Right lobe of liver (tissue), 6 donors: Measurements from ENCODE around the gene E2F2. TPM values are rescaled to one million over a fixed set of nuclear protein-coding genes. Genes with fewer than 3 reads are reported as not detected.
A peak's percentile ranks its signal among the peaks of the same experiment; 100 is the strongest.

ENCODE experiments used
- ATAC-seq, 4 donors: fragments of 200-7000 bp; cut with Tn5 transposase; one replicate each; pipeline ENCODE4 v1.9.1; 2020; ENCODE audit warnings: mild to moderate bottlenecking in 4 of 4, moderate library complexity in 4 of 4
- DNase-seq, 3 donors: peaks; one replicate each; pipeline ENCODE4 v3.0.0-alpha.2; 2020
- H3K27ac ChIP-seq, 3 donors: fragments of 200-600 bp; one replicate each; pipeline ENCODE4 v1.8.0; 2022
- H3K27me3 ChIP-seq, 2 donors: fragments of 200-600 bp; one replicate each; pipeline ENCODE4 v1.8.0; 2022
- H3K36me3 ChIP-seq, 4 donors: fragments of 200-600 bp; sonication (generic) in 1 of 4; one replicate each; pipeline versions ENCODE4 v1.5.1 to v1.8.0; 2017 to 2022; ENCODE audit warnings: control low read depth in 1 of 4
- H3K4me1 ChIP-seq, 4 donors: fragments of 200-600 bp; sonication (generic) in 1 of 4; one replicate each; pipeline versions ENCODE4 v1.5.1 to v1.8.0; 2017 to 2022; ENCODE audit warnings: control low read depth in 1 of 4
- H3K4me3 ChIP-seq, 3 donors: fragments of 200-600 bp; one replicate each; pipeline ENCODE4 v1.8.0; 2022
- H3K9me3 ChIP-seq, 4 donors: fragments of 200-600 bp; sonication (generic) in 1 of 4; one replicate each; pipeline versions ENCODE4 v1.5.1 to v1.8.0; 2017 to 2022; ENCODE audit warnings: control low read depth in 1 of 4
- POLR2A ChIP-seq: fragments of 450-650 bp; IDR thresholded peaks from one replicate; pipeline ENCODE4 v1.6.1; 2017; ENCODE audit warnings: antibody characterized with exemption, mild to moderate bottlenecking
- WGBS: methylation state at CpG from one replicate; pipeline ENCODE4 v1.1.6; 2018; ENCODE audit warnings: low coverage, low lambda C conversion rate; ENCODE audit not compliant: insufficient coverage; ENCODE audit errors: missing lambda C conversion rate; 5-methylcytosine and 5-hydroxymethylcytosine counted together
- intact Hi-C, 2 donors: fragments of 100-400 bp; cut with DNase I; formaldehyde crosslinking; loops; one replicate each; pipeline versions ENCODE4 v1.11.2 to v1.14.1; 2022
- total RNA-seq, 6 experiments: library from RNA; depleted of rRNA in 2 of 6; stranded (reverse); fragments of >200 nt in 2 of 6; fragmentation: NEBNext Ultra II Directional in 3 of 6; extraction: Animal tissue kit (Norgen Biotek cat#: 25700) in 3 of 6; gene quantifications; one replicate each; pipeline versions ENCODE4 v1.1.0 to v1.2.4, GENCODE V29; 2016 to 2023
- TF ChIP-seq, protein P1 (sequence below), 4 donors: fragments of 200-600 bp in 3 of 4; fragments of 450-650 bp in 1 of 4; IDR thresholded peaks; one replicate each; pipeline versions ENCODE4 v1.5.1 to v1.8.0; 2016 to 2022; ENCODE audit warnings: antibody characterized with exemption in 4 of 4, mild to moderate bottlenecking in 2 of 4
- donor health status: DM: no; HTN: yes; CAD: no.
- donor health status: DM: no; HTN: no; CAD: no.
- donor health status: DM: no; HTN: no; CAD: no.
- donor health status: DM: no; HTN: yes; CAD: no.
- donor health status: DM: no; HTN: yes; CAD: no.

The E2F2 gene
- total RNA-seq, 6 experiments from 2014 or later: 0.18 to 1.2 (median 0.70) TPM

DNA sequence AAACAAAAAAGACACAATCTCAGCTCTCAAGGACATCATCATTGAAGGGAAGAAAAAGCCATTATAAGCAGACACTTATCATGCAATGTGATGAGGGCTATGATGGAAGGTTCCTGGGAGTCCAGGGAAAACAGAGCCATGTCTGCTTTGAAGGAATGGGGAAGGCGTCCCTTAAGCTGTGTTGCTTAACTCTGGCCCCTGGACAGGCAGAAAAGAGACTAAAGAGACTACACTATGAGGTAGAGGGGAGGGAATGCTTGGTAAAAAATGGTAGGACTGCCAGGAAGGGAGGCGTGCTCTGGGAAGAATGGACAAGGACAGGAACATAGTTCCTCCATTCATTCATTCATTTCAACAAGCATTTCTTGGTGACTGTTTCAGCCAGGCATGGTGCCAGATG, 68.3 kb downstream of the E2F2 start:
- Histone ChIP-seq H3K27me3 (no peaks in the 10 kb centered on the region), H3K27ac (no peak overlapping the region), H3K4me1 (peaks cover 0 to 19% (median 2%) of the 10 kb centered on the region in 4 donors), H3K4me3 (no peak overlapping the region), H3K9me3 (no peaks in the 10 kb centered on the region), H3K36me3 (no peaks in the 10 kb centered on the region)
- ATAC-seq (no peak), DNase-seq (no peak)
- 83% methylated on average over 1 of the region's 2 CpGs for WGBS
- intact Hi-C loops: no loop called here
- TF ChIP-seq POLR2A: no peak
- TF ChIP-seq, protein P1, sequence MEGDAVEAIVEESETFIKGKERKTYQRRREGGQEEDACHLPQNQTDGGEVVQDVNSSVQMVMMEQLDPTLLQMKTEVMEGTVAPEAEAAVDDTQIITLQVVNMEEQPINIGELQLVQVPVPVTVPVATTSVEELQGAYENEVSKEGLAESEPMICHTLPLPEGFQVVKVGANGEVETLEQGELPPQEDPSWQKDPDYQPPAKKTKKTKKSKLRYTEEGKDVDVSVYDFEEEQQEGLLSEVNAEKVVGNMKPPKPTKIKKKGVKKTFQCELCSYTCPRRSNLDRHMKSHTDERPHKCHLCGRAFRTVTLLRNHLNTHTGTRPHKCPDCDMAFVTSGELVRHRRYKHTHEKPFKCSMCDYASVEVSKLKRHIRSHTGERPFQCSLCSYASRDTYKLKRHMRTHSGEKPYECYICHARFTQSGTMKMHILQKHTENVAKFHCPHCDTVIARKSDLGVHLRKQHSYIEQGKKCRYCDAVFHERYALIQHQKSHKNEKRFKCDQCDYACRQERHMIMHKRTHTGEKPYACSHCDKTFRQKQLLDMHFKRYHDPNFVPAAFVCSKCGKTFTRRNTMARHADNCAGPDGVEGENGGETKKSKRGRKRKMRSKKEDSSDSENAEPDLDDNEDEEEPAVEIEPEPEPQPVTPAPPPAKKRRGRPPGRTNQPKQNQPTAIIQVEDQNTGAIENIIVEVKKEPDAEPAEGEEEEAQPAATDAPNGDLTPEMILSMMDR (IDR thresholded peaks at IDR 0.05): no peak

DNA sequence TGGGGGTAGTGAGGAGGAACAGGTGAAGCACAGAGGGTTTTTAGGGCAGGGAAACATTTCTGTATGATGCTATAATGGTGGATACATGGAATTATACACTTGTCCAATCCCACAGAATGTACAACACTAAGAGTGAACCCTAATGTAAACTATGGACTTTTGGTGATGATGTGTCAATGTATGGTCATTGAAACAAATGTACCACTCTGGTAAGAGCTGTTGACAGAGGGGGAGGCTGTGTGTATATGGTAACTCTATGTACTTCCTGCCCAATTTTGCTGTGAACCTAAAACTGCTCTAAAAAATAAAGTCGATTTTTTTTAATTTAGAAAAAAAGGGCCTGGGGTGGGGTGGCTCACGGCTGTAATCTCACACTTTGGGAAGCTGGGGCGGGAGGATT, 70.0 kb downstream of the E2F2 start:
- 62% methylated on average over 2 of the region's 3 CpGs for WGBS
- no peak for DNase-seq
- intact Hi-C loops: no loop called here

DNA sequence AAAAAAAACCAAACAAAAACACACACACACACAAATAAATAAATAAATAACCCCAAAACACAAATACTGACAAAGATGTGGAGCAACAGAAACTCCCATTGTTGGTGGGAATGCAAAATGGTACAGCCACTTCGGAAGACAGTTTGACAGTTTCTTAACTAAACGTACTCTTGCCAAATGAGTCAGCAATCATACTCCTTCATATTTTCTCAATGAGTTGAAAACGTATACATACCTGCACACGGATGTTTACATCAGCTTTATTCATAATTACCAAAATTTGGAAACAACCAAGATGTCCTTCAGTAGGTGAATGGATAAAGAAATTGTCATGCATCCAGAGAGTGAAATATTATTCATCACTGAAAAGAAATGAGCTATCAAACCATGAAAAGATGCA, 70.5 kb downstream of the E2F2 start:
- TF ChIP-seq, protein P1 (IDR thresholded peaks at IDR 0.05): no peak
- TF ChIP-seq POLR2A: no peak
- Histone ChIP-seq H3K9me3 (no peaks in the 10 kb centered on the region), H3K27ac (no peak overlapping the region), H3K4me1 (peaks cover 0 to 40% (median 12%) of the 10 kb centered on the region in 4 donors), H3K27me3 (no peaks in the 10 kb centered on the region), H3K36me3 (no peaks in the 10 kb centered on the region), H3K4me3 (no peak overlapping the region)
- 96% methylated on average over 4 of the region's 4 CpGs for WGBS
- ATAC-seq (no peak), DNase-seq (no peak)
- intact Hi-C loops: no loop called here

More for the DNA sequence above, 70.0 kb downstream of the E2F2 start:
- no peak for ATAC-seq
- no peaks in the 10 kb centered on the region for H3K27me3 ChIP-seq
- peaks cover 0 to 35% (median 10%) of the 10 kb centered on the region in 4 donors for H3K4me1 ChIP-seq
- no peak for TF ChIP-seq POLR2A
- TF ChIP-seq, protein P1 (IDR thresholded peaks at IDR 0.05): no peak
- no peaks in the 10 kb centered on the region for H3K9me3 ChIP-seq
- H3K27ac ChIP-seq: no peak overlapping the region
- no peak overlapping the region for H3K4me3 ChIP-seq
- H3K36me3 ChIP-seq: no peaks in the 10 kb centered on the region

DNA sequence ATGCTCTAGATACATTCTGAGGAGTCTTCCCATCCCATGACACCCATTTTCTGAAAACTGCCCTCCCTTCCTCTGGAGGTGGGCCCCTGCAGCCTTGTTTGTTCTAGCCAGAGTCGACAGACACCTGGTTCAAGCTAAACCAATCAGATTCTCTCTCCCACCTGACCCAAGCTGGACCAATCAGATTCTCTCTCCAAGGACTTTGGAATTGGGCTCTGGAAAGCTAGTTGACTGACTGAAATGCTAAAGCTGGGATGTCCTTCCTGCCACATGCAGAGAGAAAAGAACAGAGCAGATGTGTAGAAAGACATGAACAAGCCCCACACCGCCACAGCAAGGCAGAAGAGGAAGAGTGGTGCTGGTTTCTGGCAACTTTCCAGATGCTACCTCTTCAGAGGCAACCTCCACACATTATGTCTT, 71.7 kb downstream of the E2F2 start:
- no peaks in the 10 kb centered on the region for H3K27me3 ChIP-seq
- H3K27ac ChIP-seq: peak overlapping the region in 1 of 3 donors; percentile 68
- no peaks in the 10 kb centered on the region for H3K9me3 ChIP-seq
- no peaks in the 10 kb centered on the region for H3K36me3 ChIP-seq
- TF ChIP-seq POLR2A: peak; percentile 12
- TF ChIP-seq, protein P1 (IDR thresholded peaks at IDR 0.05): no peak
- no peak overlapping the region for H3K4me3 ChIP-seq
- intact Hi-C loops: no loop called here
- peaks cover 0 to 42% (median 12%) of the 10 kb centered on the region in 4 donors for H3K4me1 ChIP-seq
- no CpG with 5 or more reads among the region's 2 CpGs for WGBS
- DNase-seq (no peak), ATAC-seq (peak in 2 of 4 donors; percentile 31 to 60)

Other genes with a start within 250 kb of the E2F2 start
- 10 to 100 TPM; 27.5 to 44.2 (median 32.0) TPM for gene HNRNPR, start 186.9 kb downstream of the E2F2 start, total RNA-seq
- 1 to 10 TPM; 2.8 to 4.5 (median 3.4) TPM for gene ZNF436, start 161.4 kb downstream of the E2F2 start, total RNA-seq
- gene TCEA3, start 106.5 kb downstream of the E2F2 start, total RNA-seq: 10 to 100 TPM; 53.3 to 94.0 (median 63.2) TPM
- gene ASAP3, start 47.1 kb downstream of the E2F2 start, total RNA-seq: 10 to 100 TPM; 12.3 to 22.1 (median 16.6) TPM
- 10 to 100 TPM; 12.7 to 44.6 (median 27.0) TPM for gene ID3, start 28.3 kb upstream of the E2F2 start, total RNA-seq
- gene RPL11, start 160.6 kb upstream of the E2F2 start, total RNA-seq: 100 to 1,000 TPM; 341 to 471 (median 405) TPM
- gene ELOA, start 212.2 kb upstream of the E2F2 start, total RNA-seq: 10 to 100 TPM; 21.1 to 42.2 (median 36.1) TPM
- 10 to 100 TPM; 22.9 to 34.7 (median 30.6) TPM for gene PITHD1, start 247.2 kb upstream of the E2F2 start, total RNA-seq